ENCODE results near the gene LRMDA. TPM values are rescaled to one million over a fixed set of nuclear protein-coding genes. Genes with fewer than 3 reads are reported as not detected.

LRMDA gene
- total and polyA plus RNA-seq, 10 of the 15 experiments (the other 5 are each of a cell fraction or from before 2014, with no cell fraction given), result 0.07 to 0.54 (median 0.29) TPM; not detected in 4

GRCh38 chr10:76124280-76124679, 692.9 kb downstream of the LRMDA start (continued):
- no peak for TF ChIP-seq ZNF592 (IDR thresholded peaks at IDR 0.05)
- no peak for TF ChIP-seq TARDBP (IDR thresholded peaks at IDR 0.05; ENCODE audit: borderline replicate concordance)

GRCh38 chr10:76125900-76126299, 694.5 kb downstream of the LRMDA start:
- ChIA-PET CTCF (no interaction called here), POLR2A (no interaction called here), SMC1A (ENCODE audit: uncharacterized antibody, unreplicated experiment) (no interaction called here), RAD21 (ENCODE audit: unreplicated experiment) (no interaction called here)
- FAIRE-seq (no peak), ATAC-seq (no peak), DNase-seq (ENCODE audit: low read depth, low spot score) (no peak)
- Histone ChIP-seq H3K79me2 (ENCODE audit: control insufficient read depth, insufficient read depth, low read length) (no peaks in the 10 kb centered on the region), H3K9me3 (replicated peaks; ENCODE audit: control insufficient read depth, insufficient read depth, low read length) (no peaks in the 10 kb centered on the region), H3K36me3 (ENCODE audit: control insufficient read depth in 2 of 2, insufficient read depth in 2 of 2, low read length in 1 of 2) (no peaks in the 10 kb centered on the region), H2AFZ (ENCODE audit: control insufficient read depth, low read depth, low read length) (no peak overlapping the region), H3K9ac (ENCODE audit: control insufficient read depth, insufficient read depth, low read length) (no peak overlapping the region), H3K27ac (ENCODE audit: control insufficient read depth, insufficient read depth) (no peak overlapping the region), H4K20me1 (ENCODE audit: control insufficient read depth, insufficient read depth) (no peaks in the 10 kb centered on the region), H3K27me3 (replicated peaks in 1 of 2; ENCODE audit: control insufficient read depth in 2 of 2, insufficient read depth in 2 of 2, low read length in 1 of 2) (no peaks in the 10 kb centered on the region), H3K4me3 (no peak overlapping the region), H3K4me2 (ENCODE audit: control insufficient read depth, insufficient read depth) (no peak overlapping the region), H3K4me1 (ENCODE audit: control insufficient read depth, insufficient read depth, low read length) (no peaks in the 10 kb centered on the region)
- intact Hi-C loops (cut with micrococcal nuclease; ENCODE audit: unreplicated experiment) (no loop called here), in situ Hi-C loops (cut with MboI) (no loop called here)
- no TSS peak for BruUV-seq (replicated peaks)
- 5% methylated on average over 2 of the region's 2 CpGs for WGBS (ENCODE audit: insufficient coverage, insufficient replicate concordance, low lambda C conversion rate, missing lambda C conversion rate)
- no peak for TF ChIP-seq ZNF622 (IDR thresholded peaks at IDR 0.05)
- no peak for TF ChIP-seq PKNOX1 (IDR thresholded peaks at IDR 0.05)
- TF ChIP-seq TCF12 (IDR thresholded peaks at IDR 0.05; ENCODE audit: low read depth, low read length), result no peak

Measured in GM12878 (cell line).